SK-N-SH treated with all-trans-retinoic acid at 6 μM for 48 hours (cell line): ENCODE results near the gene NEK11.
A peak's percentile ranks its signal among the peaks of the same experiment; 100 is the strongest.
"Not testable (repeated sequence)": the region's sequence is repeated elsewhere in the genome, so short reads cannot be mapped to it uniquely, and the experiment has no call there.

Experiments
- ATAC-seq: fragments of 200-7000 bp; cut with Tn5 transposase; 3 replicates; pipeline ENCODE4 v1.9.1; 2020; ENCODE audit warnings: mild to moderate bottlenecking, moderate library complexity
- BACH2 ChIP-seq: fragments of 250-450 bp; sonication (Bioruptor Pico); IDR thresholded peaks from 2 replicates; pipeline ENCODE4 v1.9.0; 2021; ENCODE audit warnings: mild to moderate bottlenecking, borderline replicate concordance
- CSDC2 ChIP-seq: fragments of 250-450 bp; sonication (Bioruptor Pico); IDR thresholded peaks from 2 replicates; pipeline ENCODE4 v1.5.0; 2020; ENCODE audit warnings: mild to moderate bottlenecking, moderate library complexity
- ESRRG ChIP-seq: fragments of 250-450 bp; sonication (Bioruptor Pico); IDR thresholded peaks from 2 replicates; pipeline ENCODE4 v1.6.1; 2021; ENCODE audit warnings: mild to moderate bottlenecking
- GLIS3 ChIP-seq: fragments of 250-450 bp; sonication (Bioruptor Pico); IDR thresholded peaks from 2 replicates; pipeline ENCODE4 v1.5.0; 2020; ENCODE audit warnings: mild to moderate bottlenecking, moderate library complexity
- ISL1 ChIP-seq: fragments of 250-450 bp; sonication (Bioruptor Pico); IDR thresholded peaks from 2 replicates; pipeline ENCODE4 v2.1.2; 2022; ENCODE audit warnings: mild to moderate bottlenecking, moderate library complexity
- OSR1 ChIP-seq: fragments of 250-450 bp; sonication (Bioruptor Pico); IDR thresholded peaks from 2 replicates; pipeline ENCODE4 v1.8.0; 2022; ENCODE audit warnings: moderate library complexity, mild to moderate bottlenecking, inconsistent platforms
- PATZ1 ChIP-seq: fragments of 250-450 bp; sonication (Bioruptor Pico); IDR thresholded peaks from 2 replicates; pipeline ENCODE4 v1.8.0; 2020; ENCODE audit warnings: mild to moderate bottlenecking, moderate library complexity, borderline replicate concordance
- RARB ChIP-seq: fragments of 250-450 bp; sonication (Bioruptor Pico); IDR thresholded peaks from 2 replicates; pipeline ENCODE4 v1.8.0; 2021; ENCODE audit warnings: mild to moderate bottlenecking, moderate library complexity
- SNAI2 ChIP-seq: fragments of 250-450 bp; sonication (Bioruptor Pico); IDR thresholded peaks from 2 replicates; pipeline ENCODE4 v1.5.0; 2020; ENCODE audit warnings: mild to moderate bottlenecking, moderate library complexity
- TCF4 ChIP-seq: fragments of 250-450 bp; sonication (Bioruptor Pico); IDR thresholded peaks from 2 replicates; pipeline ENCODE4 v1.8.0; 2021; ENCODE audit warnings: mild to moderate bottlenecking, moderate library complexity, borderline replicate concordance
- TOX ChIP-seq: fragments of 250-450 bp; sonication (Bioruptor Pico); IDR thresholded peaks from 2 replicates; pipeline ENCODE4 v1.8.0; 2021; ENCODE audit warnings: mild to moderate bottlenecking, moderate library complexity, borderline replicate concordance
- ZC3H10 ChIP-seq: fragments of 250-450 bp; sonication (Bioruptor Pico); IDR thresholded peaks from 2 replicates; pipeline ENCODE4 v1.5.1; 2021; ENCODE audit warnings: mild to moderate bottlenecking, moderate library complexity
- ZFP3 ChIP-seq: fragments of 250-450 bp; sonication (Bioruptor Pico); IDR thresholded peaks from 2 replicates; pipeline ENCODE4 v1.5.0; 2020; ENCODE audit warnings: mild to moderate bottlenecking, moderate library complexity
- ZFP30 ChIP-seq: fragments of 450-650 bp; formaldehyde crosslinking; IDR thresholded peaks from 2 replicates; pipeline ENCODE4 v1.5.0; 2022; ENCODE audit warnings: mild to moderate bottlenecking, moderate library complexity
- ZNF70 ChIP-seq: fragments of 450-650 bp; formaldehyde crosslinking; IDR thresholded peaks from 2 replicates; pipeline ENCODE4 v1.5.0; 2020; ENCODE audit warnings: mild to moderate bottlenecking, moderate library complexity
- TF ChIP-seq, protein P1 (sequence below): fragments of 250-450 bp; sonication (Bioruptor Pico); IDR thresholded peaks from 2 replicates; pipeline ENCODE4 v1.8.0; 2021; ENCODE audit warnings: low read depth, mild to moderate bottlenecking, moderate library complexity, borderline replicate concordance

NEK11 gene

DNA sequence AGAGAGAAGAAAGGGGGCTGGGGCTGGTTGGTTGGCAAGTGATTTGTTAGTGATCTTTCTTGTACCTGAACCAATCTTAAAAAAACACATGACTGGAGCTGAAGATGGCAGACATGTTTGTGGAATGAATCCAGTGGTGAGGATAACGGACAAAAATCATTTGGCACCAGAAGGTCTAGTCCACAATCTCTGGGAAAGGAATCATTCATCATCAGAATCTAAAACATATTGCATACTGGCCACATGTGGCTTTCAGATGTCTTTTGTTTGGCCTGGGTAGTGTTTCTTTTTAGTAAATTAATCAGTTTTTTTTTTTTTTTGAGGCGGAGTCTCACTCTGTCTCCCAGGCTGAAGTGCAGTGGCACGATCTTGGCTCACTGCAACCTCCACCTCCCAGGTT lies 5.0 kb downstream of the NEK11 start:
- TF ChIP-seq TCF4 (CRISPR knock-in tag) (peak; percentile 54; the same call in 1 of the 2 replicates), BACH2 (CRISPR knock-in tag) (no peak), ZFP3 (CRISPR knock-in tag) (no peak)
- no peak for ATAC-seq

- no peak for TF ChIP-seq PATZ1
- TF ChIP-seq ZNF70: no peak
- TF ChIP-seq SNAI2: no peak
- no peak for TF ChIP-seq TCF4 (CRISPR knock-in tag)
- peak; percentile 83 for ATAC-seq
Observed at GRCh38 chr3:131033480-131034080, 6.9 kb downstream of the NEK11 start.

DNA sequence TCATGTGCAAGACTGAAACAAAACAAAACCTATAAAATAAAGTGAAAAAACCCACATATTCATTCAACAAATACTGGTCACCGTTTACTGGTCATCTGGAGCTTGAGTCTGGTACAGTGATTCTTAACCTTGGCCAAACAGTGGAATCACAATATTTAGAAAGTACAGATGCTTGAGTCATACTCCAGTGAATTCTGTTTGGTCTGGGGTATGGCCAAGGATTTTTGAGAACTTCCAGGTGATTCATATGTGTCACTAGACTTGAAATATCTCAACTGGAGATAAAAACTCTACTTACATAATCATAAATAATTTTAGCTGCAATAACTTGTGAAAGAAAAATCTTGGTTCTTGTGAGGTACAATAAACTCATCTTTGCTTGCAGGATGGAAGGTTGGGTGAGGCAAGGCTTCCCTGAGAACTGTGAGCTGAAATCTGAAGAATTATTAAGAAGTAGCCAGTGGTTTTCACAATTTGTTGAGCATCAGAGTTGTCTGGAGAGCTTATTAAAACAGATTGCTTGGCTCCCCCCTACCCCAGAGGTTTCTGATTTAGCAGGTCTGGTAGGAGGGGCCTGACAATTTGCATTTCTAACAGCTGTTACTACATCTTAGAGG lies 9.6 kb downstream of the NEK11 start:
- peak; percentile 49; the same call in 2 of the 3 replicates for ATAC-seq
- TF ChIP-seq ISL1 (CRISPR knock-in tag): peak; percentile 56
- no peak for TF ChIP-seq BACH2 (CRISPR knock-in tag)

GRCh38 chr3:131036986-131037385 lies 10.3 kb downstream of the NEK11 start:
- no peak for TF ChIP-seq ZFP3 (CRISPR knock-in tag)
- TF ChIP-seq SNAI2: no peak
- no peak for TF ChIP-seq ZFP30
- no peak for ATAC-seq

DNA sequence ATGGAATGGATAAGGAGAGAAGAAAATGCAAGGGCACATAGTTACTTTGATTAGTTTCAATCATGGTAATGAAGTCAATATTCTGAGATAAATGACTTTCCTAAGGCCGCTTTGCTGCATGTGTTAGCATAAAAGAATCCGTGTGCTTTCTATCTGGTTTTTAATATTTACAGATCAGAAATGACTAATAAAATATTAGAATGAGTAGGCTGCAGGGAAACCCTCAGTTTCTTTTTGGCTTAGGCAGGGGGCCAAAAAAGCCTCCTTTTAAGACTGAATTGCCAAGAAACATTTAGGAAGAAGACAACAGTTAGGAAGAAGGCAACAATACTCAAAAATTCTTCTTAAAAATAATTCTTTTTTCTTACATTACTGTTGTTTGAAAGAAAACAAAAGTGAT lies 11.6 kb downstream of the NEK11 start:
- TF ChIP-seq, protein P1, sequence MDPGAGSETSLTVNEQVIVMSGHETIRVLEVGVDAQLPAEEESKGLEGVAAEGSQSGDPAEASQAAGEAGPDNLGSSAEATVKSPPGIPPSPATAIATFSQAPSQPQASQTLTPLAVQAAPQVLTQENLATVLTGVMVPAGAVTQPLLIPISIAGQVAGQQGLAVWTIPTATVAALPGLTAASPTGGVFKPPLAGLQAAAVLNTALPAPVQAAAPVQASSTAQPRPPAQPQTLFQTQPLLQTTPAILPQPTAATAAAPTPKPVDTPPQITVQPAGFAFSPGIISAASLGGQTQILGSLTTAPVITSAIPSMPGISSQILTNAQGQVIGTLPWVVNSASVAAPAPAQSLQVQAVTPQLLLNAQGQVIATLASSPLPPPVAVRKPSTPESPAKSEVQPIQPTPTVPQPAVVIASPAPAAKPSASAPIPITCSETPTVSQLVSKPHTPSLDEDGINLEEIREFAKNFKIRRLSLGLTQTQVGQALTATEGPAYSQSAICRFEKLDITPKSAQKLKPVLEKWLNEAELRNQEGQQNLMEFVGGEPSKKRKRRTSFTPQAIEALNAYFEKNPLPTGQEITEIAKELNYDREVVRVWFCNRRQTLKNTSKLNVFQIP (CRISPR knock-in tag): no peak
- TF ChIP-seq ISL1 (CRISPR knock-in tag): no peak
- TF ChIP-seq RARB (CRISPR knock-in tag): no peak

DNA sequence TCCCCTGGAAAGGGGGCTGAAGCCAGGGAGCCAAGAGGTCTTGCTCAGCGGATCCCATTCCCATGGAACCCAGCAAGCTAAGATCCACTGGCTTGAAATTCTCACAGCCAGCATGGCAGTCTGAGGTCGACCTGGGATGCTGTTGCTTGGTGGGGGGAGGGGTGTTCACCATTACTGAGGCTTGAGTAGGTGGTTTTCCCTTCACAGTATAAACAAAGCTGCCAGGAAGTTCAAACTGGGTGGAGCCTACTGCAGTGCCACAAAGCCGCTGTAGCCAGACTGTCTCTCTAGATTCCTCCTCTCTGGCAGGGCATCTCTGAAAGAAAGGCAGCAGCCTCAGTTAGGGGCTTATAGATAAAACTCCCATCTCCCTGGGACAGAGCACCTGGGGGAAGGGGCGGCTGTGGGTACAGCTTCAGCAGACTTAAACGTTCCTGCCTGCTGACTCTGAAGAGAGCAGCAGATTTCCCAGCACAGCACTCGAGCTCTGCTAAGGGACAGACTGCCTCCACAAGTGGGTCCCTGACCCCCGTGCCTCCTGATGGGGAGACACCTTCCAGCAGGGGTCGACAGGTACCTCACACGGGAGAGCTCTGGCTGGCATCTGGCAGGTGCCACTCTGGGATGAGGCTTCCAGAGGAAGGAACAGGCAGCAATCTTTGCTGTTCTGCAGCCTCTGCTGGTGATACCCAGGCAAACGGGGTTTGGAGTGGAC lies 15.8 kb downstream of the NEK11 start:
- ATAC-seq: not testable (repeated sequence)

More for the DNA sequence above, 11.6 kb downstream of the NEK11 start:
- ATAC-seq: no peak

DNA sequence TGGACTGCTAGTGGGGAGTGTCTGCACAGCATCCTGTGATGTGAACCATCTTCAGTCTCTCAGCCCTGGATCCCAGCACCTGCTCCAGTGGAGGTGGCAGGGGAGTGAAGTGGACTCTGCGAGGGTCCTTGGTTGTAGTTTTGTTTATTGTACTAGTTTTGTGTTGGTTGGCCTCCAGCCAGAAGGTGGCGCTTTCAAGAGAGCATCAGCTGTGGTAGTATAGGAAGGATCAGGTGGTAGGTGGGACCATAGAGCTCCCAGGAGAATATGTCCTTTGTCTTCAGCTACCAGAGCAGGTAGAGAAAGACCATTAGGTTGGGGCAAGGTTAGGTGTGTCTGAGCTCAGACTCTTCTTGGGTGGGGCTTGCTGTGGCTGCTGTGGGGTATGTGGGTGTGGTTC lies 20.9 kb downstream of the NEK11 start:
- no peak for TF ChIP-seq TCF4 (CRISPR knock-in tag)
- no peak for TF ChIP-seq ZNF70
- TF ChIP-seq ZC3H10 (CRISPR knock-in tag): no peak
- no peak for TF ChIP-seq ISL1 (CRISPR knock-in tag)
- no peak for TF ChIP-seq PATZ1
- TF ChIP-seq CSDC2 (CRISPR knock-in tag): no peak
- no peak for TF ChIP-seq GLIS3 (CRISPR knock-in tag)
- TF ChIP-seq ESRRG (CRISPR knock-in tag): no peak
- TF ChIP-seq, all 23 proteins: peak for 0
- ATAC-seq: no peak

- no peak for ATAC-seq
- TF ChIP-seq OSR1 (no peak), TOX (CRISPR knock-in tag) (no peak), ZC3H10 (CRISPR knock-in tag) (no peak)
Observed at GRCh38 chr3:131048030-131048429, 21.4 kb downstream of the NEK11 start.
